Measurements from ENCODE around the gene CD2AP.

CD2AP gene

DNA sequence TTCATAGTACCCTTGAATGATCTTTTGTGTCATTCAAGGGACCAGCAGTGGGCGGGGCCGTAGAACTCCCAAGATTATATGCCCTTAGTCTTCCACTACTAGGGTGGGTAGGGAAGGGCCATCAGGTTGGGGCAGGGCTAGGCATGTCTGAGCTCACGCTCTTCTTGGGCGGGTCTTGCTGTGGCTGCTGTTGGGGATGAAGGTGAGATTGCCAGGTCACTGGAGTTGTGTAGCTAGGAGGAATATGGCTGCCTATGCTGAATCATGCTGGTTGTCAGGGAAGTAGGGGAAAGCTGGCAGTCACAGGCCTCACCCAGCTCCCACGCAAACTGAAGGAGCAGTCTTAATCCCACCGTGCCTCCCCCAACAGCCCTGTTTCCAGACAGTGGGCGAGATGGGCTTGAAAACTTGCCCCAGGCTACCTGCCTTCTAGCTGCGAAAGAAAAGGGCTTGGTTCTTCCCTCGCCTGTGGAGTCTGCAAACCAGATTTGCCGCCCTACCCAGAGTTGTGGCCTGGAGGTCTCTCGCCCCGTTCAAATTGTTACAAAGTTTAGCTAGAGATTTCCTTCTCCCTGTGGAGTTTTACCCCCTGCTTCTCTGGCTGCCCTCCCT lies 144.4 kb downstream of the CD2AP start:
- peaks cover 37 to 72% (median 59%) of the 10 kb centered on the region in 11 experiments for H3K36me3 ChIP-seq
- H3K4me2 ChIP-seq, result no peak overlapping the region
- TF ChIP-seq Cebpa-rat (IDR thresholded peaks at IDR 0.05), result no peak
- no peak overlapping the region for H3K27ac ChIP-seq
- no peaks in the 10 kb centered on the region for H3K4me1 ChIP-seq
- H4K20me1 ChIP-seq, result no peaks in the 10 kb centered on the region
- no peak overlapping the region for H3K4me3 ChIP-seq
- peaks cover 8 to 27% (median 14%) of the 10 kb centered on the region in 11 experiments; a peak in 15 of 22 replicates for H3K9me3 ChIP-seq (replicated peaks in 1 of 11)
- H3K9ac ChIP-seq, result no peak overlapping the region
- H3K27me3 ChIP-seq, result no peaks in the 10 kb centered on the region

DNA sequence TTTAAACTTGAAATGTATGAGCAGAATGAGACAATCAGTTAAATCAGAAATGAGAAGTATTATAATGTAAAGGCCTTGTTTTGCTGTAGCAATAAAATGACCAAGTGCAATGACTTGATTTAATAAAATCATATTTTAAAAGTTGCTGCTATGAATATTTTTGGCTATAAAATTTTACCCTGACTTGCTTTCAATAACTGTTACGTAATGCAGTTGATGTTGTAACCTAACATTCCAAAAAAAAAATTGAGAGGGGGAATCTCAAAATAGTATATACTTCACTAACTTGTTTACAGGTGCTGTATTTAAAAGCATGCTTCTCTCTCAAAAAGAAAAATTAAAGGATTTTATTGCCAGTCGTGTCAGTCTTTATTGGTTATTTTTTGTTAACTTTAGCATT lies 149.2 kb downstream of the CD2AP start:
- no peak overlapping the region for H3K27ac ChIP-seq
- TF ChIP-seq Cebpa-rat (IDR thresholded peaks at IDR 0.05), result no peak
- H3K9ac ChIP-seq, result no peak overlapping the region
- H3K27me3 ChIP-seq, result no peaks in the 10 kb centered on the region
- peaks cover 10 to 24% (median 16%) of the 10 kb centered on the region in 11 experiments; a peak in 21 of 22 replicates for H3K36me3 ChIP-seq
- H3K4me1 ChIP-seq, result no peaks in the 10 kb centered on the region
- H3K9me3 ChIP-seq (replicated peaks in 1 of 11), result peaks cover 0 to 4% (median 0%) of the 10 kb centered on the region in 11 experiments; a peak in 1 of 22 replicates
- no peak overlapping the region for H3K4me2 ChIP-seq
- no peaks in the 10 kb centered on the region for H4K20me1 ChIP-seq
- no peak overlapping the region for H3K4me3 ChIP-seq

DNA sequence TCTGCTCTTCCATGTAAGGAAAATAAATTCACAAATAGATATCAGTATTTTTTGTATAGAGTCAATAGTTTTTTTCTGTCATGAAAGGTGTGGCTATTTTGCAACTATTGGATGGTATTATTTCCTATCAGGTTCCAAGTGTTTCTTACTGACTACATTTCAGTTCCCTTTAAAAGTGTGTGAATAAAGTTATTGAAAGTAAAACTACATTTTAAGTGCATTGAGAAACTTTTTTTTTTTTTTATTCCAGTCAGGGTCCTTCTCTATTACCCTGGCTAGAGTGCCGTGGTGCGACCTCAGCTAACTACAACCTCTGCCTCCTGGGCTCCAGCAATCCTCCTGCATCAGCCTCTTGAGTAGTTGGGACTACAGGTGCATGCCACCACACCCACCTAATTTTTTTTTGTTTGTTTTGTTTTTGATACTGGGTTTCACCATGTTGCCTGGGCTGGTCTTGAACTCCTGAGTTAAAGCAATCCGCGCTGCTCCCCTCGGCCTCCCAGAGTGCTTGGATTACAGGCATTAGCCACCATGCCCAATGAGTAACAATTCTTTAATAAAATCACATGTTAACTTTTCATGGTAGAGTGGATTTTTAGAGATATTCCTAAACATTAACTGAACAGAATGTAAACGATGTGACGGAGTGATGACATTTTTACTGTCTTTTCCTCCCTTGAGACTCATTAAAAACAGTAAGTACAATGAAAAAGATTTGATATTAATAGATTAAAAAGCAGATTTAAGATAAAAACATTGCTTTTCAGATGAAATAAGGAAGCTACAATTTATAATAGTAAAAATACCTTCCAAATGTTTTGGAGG lies 151.1 kb downstream of the CD2AP start:
- H3K9ac ChIP-seq, result no peak overlapping the region
- no peak overlapping the region for H3K4me2 ChIP-seq
- no peaks in the 10 kb centered on the region for H4K20me1 ChIP-seq
- H3K4me1 ChIP-seq, result no peaks in the 10 kb centered on the region
- no peaks in the 10 kb centered on the region for H3K27me3 ChIP-seq
- no peak overlapping the region for H3K4me3 ChIP-seq
- H3K27ac ChIP-seq, result no peak overlapping the region
- no peak for TF ChIP-seq Cebpa-rat (IDR thresholded peaks at IDR 0.05)
- H3K9me3 ChIP-seq (replicated peaks in 1 of 11), result no peaks in the 10 kb centered on the region
- peaks cover 0 to 7% (median 0%) of the 10 kb centered on the region in 11 experiments; a peak in 7 of 22 replicates for H3K36me3 ChIP-seq

DNA sequence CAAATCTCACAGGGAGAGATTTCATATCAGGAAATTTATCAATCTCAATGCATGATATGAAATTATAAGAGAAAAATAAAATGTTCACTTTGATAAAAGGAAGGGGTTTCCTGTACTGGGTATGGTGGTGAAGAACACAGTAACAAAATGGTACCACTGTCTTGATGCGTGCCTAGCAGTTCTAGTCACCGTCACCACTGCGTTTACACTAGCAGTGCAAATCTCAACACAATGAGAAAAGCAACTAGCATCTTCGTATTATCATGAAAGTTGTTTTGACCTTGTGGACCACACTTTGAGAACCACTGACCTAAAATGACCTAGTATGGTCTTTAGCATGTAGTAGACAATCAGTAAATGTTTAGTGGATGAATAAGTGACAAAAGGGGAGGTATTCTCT lies 152.4 kb downstream of the CD2AP start:
- Histone ChIP-seq H3K4me1 (no peaks in the 10 kb centered on the region), H3K27ac (no peak overlapping the region), H3K4me3 (no peak overlapping the region), H3K9me3 (replicated peaks in 1 of 11) (no peaks in the 10 kb centered on the region), H3K9ac (no peak overlapping the region), H3K4me2 (no peak overlapping the region), H3K27me3 (no peaks in the 10 kb centered on the region), H3K36me3 (peaks cover 0 to 4% (median 0%) of the 10 kb centered on the region in 11 experiments; a peak in 2 of 22 replicates), H4K20me1 (no peaks in the 10 kb centered on the region)
- TF ChIP-seq Cebpa-rat (IDR thresholded peaks at IDR 0.05), result no peak

DNA sequence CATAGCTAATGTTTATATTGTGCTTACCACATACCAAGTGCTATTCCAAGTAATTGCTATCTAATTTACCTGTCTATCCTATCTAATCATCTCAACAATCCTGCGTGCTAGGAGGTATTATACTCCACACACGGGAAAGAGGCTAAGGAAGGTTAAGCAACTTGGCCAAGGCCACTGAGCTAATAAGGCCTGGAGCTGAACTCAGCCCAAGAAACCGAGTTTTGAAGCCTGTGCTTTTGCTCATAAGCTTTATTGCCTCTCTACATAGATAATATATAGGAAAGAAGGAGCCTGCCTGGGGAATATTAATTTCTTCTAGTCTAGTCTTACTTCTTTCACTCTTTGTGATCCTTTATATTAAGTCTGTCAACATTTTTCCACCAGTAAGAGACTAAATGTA lies 153.0 kb downstream of the CD2AP start:
- Histone ChIP-seq H3K9me3 (replicated peaks in 1 of 11) (no peaks in the 10 kb centered on the region), H3K27me3 (no peaks in the 10 kb centered on the region), H3K27ac (no peak overlapping the region), H3K4me1 (no peaks in the 10 kb centered on the region), H3K4me3 (no peak overlapping the region), H3K9ac (peak overlapping the region in 1 of 11 experiments; percentile 24; a peak in 1 of 22 replicates), H4K20me1 (no peaks in the 10 kb centered on the region), H3K4me2 (no peak overlapping the region), H3K36me3 (peaks cover 0 to 4% (median 0%) of the 10 kb centered on the region in 11 experiments; a peak in 2 of 22 replicates)
- TF ChIP-seq Cebpa-rat (IDR thresholded peaks at IDR 0.05), result no peak

DNA sequence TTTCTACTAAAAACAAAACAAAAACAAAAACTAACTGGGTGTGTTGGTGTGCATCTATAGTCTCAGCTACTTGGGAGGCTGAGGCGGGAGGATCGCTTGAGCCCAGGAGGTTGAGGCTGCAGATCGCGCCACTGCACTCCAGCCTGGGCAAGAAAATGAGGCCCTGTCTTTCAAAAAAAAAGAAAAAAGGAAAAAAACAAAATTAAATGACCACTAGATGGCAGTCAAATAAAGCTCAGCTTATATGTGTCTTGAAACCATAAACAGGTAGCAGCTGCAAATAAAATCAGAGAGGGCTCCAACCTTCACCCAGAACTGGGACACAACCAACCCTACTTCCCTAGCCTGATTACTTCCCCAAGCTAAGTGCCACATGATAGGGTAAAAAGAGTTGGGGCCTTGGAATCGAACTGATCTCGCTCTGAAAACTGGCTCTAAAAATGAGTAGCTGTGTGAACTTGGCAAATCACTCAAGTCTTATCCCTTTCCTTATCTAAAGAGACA lies 153.7 kb downstream of the CD2AP start:
- peaks cover 0 to 4% (median 0%) of the 10 kb centered on the region in 11 experiments; a peak in 2 of 22 replicates for H3K36me3 ChIP-seq
- H3K9ac ChIP-seq, result peak overlapping the region in 1 of 11 experiments; percentile 24; a peak in 1 of 22 replicates
- no peaks in the 10 kb centered on the region for H3K27me3 ChIP-seq
- TF ChIP-seq Cebpa-rat (IDR thresholded peaks at IDR 0.05), result no peak
- H3K9me3 ChIP-seq (replicated peaks in 1 of 11), result no peaks in the 10 kb centered on the region
- no peaks in the 10 kb centered on the region for H4K20me1 ChIP-seq
- H3K4me3 ChIP-seq, result no peak overlapping the region
- no peaks in the 10 kb centered on the region for H3K4me1 ChIP-seq
- no peak overlapping the region for H3K27ac ChIP-seq
- H3K4me2 ChIP-seq, result no peak overlapping the region

DNA sequence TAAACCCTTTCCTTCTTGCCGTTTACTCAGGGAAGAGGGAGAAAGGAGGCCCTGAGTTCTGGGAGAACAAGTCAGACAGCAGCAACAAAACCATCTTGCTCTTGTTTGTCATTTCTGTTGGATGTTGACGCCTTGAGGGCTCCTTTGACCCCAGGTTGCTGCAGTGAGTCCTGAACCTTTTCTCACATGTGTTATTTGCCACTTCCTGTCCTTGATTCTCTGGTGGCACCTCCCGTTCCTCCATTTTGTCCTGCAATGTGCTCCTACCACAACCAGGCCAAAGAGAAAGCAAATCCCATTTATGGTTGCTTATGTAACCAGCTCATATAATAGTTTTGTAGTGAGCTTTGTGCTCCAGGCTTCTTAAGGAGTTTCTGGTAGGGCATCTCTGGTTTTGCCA lies 154.2 kb downstream of the CD2AP start:
- peaks cover 0 to 4% (median 0%) of the 10 kb centered on the region in 11 experiments; a peak in 2 of 22 replicates for H3K36me3 ChIP-seq
- H3K27ac ChIP-seq, result no peak overlapping the region
- no peaks in the 10 kb centered on the region for H4K20me1 ChIP-seq
- H3K4me3 ChIP-seq, result no peak overlapping the region
- no peak overlapping the region for H3K4me2 ChIP-seq
- H3K9ac ChIP-seq, result no peak overlapping the region
- no peaks in the 10 kb centered on the region for H3K9me3 ChIP-seq (replicated peaks in 1 of 11)
- H3K4me1 ChIP-seq, result no peaks in the 10 kb centered on the region
- no peak for TF ChIP-seq Cebpa-rat (IDR thresholded peaks at IDR 0.05)
- H3K27me3 ChIP-seq, result no peaks in the 10 kb centered on the region

DNA sequence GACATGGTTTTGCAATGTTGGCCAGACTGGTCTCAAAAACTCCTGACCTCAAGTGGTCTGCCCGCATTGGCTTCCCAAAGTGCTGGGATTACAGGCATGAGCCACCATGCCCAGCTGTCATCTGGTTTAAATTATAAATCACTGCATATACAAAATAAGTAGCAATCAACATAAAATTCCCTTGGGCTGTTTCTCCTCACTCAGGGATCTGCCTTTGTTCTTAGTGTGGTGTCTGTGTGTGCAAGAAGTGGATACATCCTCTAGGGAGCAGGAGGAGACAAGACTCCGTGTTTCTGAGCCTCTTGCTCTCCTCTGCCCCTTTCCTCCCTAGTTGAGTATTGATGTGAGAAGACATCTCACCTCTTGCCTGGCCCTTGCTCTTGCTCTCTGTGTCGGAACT lies 155.6 kb downstream of the CD2AP start:
- H3K9me3 ChIP-seq (replicated peaks in 1 of 11), result no peaks in the 10 kb centered on the region
- H3K27me3 ChIP-seq, result no peaks in the 10 kb centered on the region
- no peak overlapping the region for H3K9ac ChIP-seq
- H3K4me1 ChIP-seq, result no peaks in the 10 kb centered on the region
- H3K4me2 ChIP-seq, result no peak overlapping the region
- H3K36me3 ChIP-seq, result peaks cover 0 to 4% (median 0%) of the 10 kb centered on the region in 11 experiments; a peak in 2 of 22 replicates
- no peaks in the 10 kb centered on the region for H4K20me1 ChIP-seq
- no peak overlapping the region for H3K4me3 ChIP-seq
- H3K27ac ChIP-seq, result no peak overlapping the region
- no peak for TF ChIP-seq Cebpa-rat (IDR thresholded peaks at IDR 0.05)

DNA sequence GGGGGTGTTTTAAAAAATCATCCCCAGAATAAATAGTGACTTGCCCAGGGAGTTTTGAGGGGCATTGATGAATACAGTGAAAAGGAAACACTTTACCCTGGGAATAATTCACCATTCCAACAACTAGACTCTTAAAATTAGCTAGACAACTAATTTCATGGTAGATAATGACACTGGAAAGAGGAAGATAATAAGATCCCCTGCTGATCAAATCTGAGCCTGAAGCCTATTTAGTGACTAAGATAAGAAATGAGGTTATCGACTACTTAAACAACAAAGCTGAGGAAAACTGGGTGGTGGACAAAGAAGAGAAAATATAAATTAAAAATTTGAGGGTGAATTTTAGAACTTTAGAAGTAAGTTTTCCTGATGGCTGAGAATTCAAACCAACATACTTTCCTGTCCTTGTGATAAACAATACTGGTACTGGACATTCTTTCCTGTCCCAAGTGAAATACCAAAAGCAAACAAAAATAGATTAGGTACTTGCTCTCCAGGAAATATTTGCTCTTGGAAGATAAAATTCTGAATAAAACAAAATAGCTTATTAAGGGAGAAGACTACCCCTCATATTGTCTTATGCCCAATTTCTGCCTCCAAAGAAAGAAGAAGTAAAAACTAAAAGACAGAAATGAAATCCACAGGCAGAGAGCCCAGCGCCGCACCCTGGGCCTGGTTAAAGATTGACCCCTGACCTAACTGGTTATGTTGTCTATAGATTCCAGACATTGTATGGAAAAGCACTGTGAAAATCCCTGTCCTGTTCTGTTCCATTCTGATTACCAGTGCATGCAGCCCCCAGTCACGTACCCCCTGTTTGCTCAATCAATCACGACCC lies 156.8 kb downstream of the CD2AP start:
- Histone ChIP-seq H3K36me3 (no peaks in the 10 kb centered on the region), H3K9ac (no peak overlapping the region), H3K9me3 (replicated peaks in 1 of 11) (no peaks in the 10 kb centered on the region), H3K27me3 (no peaks in the 10 kb centered on the region), H3K4me1 (no peaks in the 10 kb centered on the region), H3K27ac (no peak overlapping the region), H3K4me2 (no peak overlapping the region), H3K4me3 (no peak overlapping the region), H4K20me1 (no peaks in the 10 kb centered on the region)
- TF ChIP-seq Cebpa-rat (IDR thresholded peaks at IDR 0.05), result no peak
